Inflammatory macrophage treated with lipopolysaccharide for 4 hours (primary cell): ENCODE data around the gene TMEM178B.
"Not testable (repeated sequence)": the region's sequence is repeated elsewhere in the genome, so short reads cannot be mapped to it uniquely, and the experiment has no call there.

Source experiments
- DNase-seq: peaks from one replicate; pipeline ENCODE4 v3.0.0-alpha.2; 2020

Gene TMEM178B

DNA sequence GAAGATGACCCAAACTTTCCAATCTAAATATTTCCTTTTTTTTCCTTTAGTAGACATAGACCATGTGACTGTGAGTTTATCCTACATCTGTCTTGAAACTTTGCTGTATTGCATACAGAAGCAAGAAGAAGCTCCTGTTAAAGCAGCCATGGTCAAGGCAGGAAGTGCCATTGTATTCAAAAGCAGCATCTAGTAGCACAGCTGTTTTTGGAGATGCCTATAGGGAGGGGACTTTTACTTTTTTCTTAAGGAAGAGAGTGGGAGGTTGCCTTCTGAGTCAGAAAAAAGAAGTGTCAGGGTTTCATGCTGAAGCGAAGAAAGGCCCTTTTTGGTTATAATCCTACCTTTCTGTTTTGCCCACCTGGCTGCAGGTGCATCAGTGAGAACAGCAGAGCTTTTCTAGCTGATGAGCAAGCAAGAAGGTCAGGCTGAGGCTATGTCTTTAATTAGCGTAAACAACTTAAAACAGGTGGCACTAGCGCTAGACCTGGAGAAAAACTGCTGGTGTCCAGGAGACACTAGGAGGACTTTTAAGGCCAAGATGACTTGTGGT, 243.2 kb downstream of the TMEM178B start:
- DNase-seq = no peak

DNA sequence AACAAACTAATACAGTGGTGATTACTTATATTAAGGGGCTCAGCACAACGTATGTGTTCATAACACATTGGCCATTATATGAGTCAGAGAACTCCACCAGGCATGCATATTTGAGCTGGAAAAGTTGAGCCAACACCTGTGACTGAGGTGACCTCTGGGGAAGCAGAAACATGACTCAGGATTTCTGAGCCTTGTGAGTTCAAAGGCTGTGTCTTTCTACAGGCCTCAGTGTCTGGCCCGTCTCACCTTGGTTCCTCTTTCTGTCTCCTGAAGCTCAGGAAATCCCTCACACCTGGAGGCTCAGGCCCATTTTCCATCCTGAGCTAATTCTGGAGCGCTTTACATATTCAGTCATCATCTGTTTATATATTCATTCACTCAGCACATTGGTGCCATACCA, 246.4 kb downstream of the TMEM178B start:
- DNase-seq = no peak

DNA sequence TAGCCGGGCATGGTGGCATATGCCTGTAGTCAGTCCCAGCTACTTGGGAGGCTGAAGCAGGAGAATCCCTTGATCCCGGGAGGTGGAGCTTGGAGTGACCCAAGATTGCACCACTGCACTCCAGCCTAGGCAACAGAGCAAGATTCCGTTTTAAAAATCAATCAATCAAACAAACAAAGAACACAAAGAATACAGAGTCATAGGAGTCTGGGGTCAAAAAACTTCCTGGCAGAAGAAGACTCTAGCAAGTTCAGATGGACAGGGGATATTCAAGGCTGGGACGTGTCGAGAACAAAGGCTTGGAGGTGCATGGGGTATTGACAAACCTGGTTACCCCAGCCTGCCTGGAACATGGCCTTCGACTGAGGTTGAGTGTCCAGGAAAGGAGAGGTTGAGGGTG, 248.5 kb downstream of the TMEM178B start:
- no peak for DNase-seq

DNA sequence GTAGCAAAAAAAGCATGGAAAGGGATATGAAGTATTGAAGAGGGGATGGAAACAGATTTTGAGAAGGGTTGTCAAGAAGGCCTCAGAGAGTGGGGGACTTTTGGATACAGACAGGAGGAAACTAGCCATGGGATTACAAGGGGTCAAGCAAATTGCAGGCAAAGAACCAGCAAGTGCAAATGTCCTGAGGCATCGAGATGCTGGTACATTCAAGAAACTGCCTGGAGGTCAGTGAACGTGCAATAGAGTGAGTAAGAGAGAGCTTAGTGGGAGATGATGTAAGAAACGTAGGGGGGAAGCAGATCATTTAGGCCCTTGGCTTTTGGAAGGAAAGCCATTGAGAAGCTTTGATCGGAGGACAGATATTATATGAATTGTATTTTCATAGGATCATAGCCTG, 250.0 kb downstream of the TMEM178B start:
- DNase-seq = no peak

DNA sequence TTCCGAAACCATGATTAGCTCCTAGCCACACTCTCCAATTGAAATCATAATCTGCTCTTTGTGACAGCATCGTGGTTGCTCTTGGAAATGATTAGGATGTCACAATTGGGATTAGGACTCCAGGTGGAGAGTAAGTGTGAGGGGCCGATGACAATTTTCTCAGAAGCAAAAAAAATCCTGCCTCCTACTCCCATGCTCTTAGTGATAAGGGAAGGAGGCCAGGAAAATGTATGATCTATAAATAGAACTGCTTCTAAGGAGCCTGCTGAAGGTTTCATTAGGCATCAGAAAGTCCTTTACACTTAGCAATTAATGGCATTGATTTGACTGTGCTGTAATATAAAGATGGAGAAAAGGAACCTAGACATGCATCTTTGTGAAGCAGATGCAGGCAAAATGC, 251.0 kb downstream of the TMEM178B start:
- no peak for DNase-seq

DNA sequence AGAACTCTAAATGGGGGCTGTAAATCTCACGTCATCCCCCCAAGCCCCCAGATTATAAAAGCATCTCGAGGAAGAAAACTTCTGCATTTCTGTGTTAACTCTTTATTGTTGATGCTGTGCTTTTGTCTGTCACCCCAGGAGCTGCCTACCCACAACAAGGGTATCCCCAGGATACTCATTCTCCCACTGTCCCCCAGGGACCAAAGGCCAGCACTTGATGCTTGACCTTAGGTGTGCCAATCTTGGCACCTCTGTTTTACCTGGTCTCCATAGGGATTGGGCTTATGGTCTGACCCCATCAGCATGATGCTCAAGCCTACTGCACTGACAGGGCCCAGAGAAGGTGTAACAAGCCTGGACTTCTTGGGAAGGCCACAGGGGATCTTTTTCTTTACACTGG, 251.4 kb downstream of the TMEM178B start:
- DNase-seq = no peak

DNA sequence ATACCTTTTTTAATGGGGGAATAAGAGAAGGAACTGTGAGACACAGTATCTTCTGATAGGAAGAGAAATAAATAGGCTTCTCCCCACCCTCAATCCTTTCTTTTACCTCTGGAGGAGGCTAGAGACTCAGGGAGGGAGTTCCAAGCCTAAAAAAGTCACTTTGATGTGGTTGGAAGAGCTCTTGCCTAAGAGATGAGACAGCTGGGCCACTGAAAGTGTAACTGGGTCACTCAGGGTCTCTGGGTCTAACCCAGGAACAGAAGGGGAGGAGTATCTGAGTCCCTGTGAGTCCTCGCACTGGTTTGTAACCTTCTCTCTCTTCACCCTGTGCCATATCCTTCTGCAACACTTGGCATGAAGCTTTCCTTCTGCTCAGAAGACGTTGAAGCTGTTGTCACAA, 254.4 kb downstream of the TMEM178B start:
- DNase-seq = no peak

DNA sequence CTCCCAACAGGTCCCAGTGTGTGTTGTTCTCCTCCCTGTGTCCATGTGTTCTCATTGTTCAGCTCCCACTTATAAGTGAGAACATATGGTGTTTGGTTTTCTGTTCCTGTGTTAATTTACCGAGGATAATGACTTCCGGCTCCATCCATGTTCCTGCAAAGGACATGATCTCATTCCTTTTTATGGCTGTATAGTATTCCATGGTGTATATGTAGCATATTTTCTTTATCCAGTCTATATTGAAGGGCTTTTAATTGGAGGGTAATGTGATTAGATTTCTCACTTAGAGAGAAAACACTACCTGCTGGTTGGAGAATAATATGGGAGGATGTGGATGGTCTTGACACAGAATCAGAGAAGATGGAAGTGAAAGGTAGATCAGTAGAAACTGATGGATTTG, 256.4 kb downstream of the TMEM178B start:
- not testable (repeated sequence) for DNase-seq

DNA sequence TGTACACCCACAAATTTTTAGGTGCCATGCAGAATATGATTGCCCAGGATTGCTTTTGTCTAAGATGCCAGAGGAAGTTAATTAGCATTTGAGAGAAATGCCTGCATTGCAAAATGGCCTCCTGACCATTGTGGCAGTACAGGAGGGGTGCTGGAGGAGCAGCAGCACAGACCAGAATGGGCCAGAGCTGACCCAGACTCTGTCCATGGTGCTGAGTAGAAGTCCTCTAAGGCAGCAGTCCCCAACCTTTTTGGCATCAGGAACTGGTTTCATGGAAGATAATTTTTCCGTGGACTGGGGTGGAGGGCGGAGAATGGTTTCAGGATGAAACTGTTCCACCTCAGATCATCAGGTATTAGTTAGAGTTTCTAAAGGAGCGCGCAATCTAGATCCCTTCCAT, 259.6 kb downstream of the TMEM178B start:
- no peak for DNase-seq

DNA sequence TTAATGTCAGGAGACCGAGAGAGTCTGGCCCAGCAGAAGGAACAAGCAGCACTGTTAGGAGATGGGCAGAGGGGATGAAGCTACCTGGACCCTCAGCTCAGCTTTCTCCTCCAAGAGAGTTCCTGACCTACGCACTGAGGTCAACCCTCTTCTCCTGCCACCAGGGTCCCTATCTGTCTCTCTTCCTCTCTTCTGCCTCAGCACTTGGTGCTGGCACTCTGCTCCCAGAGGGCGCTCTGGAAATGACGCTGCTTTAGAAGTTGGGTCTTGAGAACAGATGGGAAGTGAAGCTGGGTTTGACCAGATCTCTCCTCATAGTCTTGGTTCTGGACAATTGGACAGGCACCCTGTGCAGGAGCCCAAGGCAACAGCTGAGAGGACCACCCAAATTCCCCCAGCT, 261.3 kb downstream of the TMEM178B start:
- DNase-seq = no peak

DNA sequence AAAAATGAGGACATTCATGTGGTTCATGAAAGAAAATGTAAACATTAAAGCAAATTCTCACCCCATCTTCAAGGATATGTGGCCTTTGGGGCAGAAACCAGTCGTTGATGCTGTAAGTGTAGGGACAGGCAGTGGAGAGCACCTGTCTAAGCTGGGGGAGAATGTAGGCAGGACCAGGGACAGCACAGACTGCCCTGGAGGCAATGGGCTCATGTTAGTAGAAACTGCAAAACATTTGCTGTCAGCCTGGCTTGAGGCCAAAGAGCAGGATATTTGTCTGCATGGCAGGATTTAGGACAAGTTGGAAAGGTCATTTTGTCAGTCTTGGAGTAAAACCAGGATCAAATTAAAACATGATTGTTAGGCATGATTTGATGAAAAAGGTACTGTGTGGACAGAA, 265.7 kb downstream of the TMEM178B start:
- no peak for DNase-seq

DNA sequence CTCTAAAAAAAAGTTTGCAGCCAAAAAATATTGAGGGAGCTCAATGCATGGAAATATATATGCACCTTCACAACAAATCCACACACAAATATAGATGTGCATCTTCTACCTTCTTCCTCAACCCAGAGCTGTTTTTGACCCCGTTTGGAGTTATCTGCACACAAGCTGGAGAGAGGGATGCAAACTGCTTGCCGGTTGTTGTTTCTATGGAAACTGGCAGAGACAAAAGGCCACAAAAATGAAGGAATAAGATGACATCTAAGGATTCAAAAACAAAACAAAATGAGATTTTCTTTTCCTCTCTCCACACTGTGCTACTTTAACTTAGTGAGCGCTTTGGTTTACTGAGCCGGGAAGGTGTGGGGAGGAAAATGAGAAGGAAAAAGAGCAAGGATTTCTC, 267.1 kb downstream of the TMEM178B start:
- no peak for DNase-seq

DNA sequence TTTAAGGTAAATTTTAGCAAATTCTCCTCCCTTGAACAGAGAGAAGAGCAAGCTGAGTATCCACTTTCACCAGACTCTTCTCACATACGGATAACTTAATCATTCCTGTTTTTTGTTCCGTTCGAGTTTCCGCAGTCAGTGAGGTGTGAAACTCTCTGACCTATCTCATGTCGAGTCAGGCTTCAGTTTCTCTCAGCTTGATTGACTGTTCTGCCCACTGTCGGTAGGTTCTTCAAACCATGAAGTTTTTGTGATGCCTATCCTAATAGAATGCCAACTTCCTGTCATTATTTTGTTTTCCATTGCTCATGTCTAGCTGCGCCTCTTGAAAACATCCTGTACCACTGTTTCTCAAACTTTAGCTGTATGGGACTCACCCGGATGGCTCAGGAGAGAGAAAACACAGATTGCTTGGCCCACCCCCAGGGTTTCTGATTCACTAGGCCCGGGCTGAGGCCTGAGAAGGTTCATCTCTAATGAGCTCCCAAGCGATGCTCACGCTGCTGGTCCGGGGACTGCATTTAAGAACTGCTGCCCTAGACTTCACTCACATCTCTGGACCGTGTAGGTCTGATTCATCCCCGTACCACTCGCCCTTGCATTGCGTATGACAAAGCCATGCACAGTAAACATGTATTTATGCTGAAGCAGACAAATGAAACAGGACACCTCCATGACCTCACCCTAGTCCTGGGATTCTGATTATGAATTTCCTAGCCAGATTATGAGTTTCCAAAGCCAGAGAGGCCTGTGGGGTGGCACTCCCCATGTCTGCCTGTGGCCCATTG, 269.0 kb downstream of the TMEM178B start:
- no peak for DNase-seq

DNA sequence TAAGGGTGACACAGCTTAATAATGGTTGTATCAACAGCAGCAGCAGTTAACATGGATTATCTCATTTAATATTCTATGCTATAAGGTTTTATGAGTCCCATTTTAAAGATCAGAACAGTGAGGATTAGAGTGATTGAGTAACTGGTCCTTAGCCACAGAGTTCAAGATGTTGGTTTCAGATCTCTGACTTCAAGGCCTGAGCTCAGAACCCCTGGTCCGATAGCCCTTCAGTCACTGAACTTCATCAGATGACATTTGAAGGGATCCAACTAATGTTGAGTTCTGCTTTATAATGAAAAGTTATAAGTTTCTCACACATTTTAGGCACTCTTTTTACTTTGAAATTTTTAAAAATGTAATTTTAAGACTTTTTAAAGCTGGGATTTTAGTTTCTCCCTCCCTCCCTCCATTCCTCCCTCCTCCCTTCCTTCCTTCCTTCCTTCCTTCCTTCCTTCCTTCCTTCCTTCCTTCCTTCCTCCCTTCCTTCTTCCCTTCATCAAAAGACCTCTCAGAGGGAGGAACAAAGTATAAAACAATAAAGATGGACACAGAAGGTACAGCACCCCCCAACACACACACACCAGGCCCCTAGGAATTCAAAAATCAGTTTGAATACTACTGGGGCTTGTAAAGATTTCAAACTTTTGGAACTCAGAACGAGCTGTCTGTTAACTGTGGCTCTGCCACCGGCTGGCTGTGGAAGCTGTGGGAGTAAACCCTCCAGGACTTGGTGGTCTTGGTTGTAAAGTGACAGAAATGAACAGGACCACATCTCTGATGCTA, 270.5 kb downstream of the TMEM178B start:
- no peak for DNase-seq

DNA sequence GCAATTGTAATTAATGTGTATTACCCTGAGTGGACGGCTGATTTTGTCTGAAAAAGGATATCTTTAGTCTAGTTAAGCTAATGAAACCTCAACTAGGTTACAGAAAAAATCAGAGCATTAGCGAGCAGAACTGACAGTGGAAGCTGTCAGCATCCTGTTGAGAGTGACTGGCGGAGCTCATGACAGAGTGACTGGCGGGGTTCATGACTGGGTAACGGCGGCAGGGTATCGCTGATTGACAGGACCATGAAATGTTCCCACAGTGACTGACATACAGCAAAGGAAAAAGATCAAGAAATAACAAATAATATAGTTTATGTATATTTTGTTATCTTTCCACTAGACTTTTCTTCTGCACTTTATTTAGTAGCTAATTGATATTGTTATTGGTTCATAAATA, 274.9 kb downstream of the TMEM178B start:
- DNase-seq = no peak

DNA sequence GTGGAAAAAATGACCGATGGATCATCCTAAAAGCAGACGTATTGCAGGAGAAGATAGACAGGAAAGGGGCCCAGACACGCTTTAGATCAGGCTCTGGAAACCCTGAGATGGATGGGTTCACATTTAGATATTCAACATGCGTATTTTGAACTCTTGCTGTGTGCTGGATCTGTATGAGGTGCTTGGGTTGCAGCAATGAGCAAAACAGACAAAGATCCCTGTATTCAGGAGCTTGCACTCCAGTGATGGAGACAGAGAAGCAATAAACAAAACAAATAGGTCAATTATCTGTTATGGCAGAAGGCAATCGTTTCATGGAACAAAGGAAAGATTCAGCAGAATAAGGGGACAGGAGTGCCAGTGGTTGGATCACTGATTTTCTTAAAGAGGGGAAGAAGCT, 275.5 kb downstream of the TMEM178B start:
- DNase-seq = no peak

DNA sequence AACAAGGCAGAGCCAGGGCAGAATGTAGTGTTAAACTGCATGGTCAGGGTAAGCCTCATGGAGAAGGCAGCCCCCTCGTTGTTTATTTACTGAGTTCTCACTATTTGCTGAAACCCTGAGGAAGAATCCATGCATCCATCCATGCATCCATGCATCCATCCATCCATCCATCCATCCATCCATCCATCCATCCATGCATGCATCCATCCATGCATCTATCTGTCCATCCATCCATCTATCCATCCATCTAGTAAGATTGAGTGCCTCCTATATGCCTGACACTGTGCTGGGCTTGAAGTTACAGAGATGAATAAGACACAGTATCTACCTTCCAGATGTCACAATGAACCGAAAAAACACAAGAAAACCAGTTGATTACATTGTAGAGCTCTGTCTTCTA, 275.9 kb downstream of the TMEM178B start:
- no peak for DNase-seq

DNA sequence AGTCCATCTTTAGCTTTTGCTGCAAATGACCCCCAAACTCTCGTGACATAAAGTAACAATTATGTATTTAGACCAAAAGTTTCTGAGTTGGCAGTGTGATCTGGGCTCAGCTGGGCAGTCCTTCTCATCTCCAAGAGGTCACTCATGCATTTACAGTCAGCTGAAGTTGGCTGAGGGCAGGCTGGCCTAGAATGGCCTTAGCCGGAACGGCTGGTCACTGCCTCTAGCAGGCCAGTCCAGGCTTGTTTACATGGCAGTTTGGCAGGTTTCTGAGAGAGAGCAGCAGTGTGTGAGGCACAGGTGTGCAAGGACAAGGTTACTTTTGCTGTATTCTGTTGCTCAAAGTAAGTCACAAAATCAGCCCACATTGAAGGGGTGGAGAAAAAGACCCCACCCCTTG, 277.3 kb downstream of the TMEM178B start:
- no peak for DNase-seq

DNA sequence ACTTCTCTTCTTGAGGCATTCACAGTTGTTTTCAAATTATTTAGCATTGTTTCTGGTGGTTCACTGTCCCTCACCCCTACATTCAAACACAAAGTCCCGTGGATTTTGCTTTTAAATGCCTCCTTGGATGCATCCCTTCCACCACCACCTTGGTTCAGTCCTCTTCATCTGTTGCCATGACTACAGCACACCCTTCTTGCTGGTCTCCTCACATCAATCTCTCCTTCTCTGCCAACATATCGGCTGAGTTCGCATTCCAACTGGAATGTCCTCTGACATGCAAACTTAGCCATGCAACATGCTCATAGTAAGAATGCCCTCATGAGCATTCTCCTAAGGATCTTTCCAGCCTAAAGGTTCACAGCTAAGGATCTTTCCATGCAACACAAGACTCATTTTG, 279.1 kb downstream of the TMEM178B start:
- no peak for DNase-seq

DNA sequence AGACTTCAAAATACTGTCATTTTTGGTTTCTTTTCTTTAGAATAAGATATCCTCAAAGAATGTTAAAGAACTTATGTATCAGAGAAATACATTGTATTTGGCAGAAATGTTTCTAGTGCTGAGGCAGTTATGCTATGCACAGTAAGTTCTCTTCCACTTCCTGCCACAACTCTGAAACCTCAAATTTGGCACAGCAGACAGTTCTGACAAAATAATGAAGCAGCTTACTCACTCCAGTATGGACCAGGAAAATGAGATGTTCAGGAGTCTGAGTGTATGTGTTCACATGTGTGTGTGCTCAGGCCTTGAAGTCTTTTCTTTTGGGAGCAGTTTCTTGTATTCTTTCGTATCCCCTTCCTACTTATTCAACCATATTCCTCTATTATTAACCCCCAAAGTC, 280.4 kb downstream of the TMEM178B start:
- DNase-seq = no peak

DNA sequence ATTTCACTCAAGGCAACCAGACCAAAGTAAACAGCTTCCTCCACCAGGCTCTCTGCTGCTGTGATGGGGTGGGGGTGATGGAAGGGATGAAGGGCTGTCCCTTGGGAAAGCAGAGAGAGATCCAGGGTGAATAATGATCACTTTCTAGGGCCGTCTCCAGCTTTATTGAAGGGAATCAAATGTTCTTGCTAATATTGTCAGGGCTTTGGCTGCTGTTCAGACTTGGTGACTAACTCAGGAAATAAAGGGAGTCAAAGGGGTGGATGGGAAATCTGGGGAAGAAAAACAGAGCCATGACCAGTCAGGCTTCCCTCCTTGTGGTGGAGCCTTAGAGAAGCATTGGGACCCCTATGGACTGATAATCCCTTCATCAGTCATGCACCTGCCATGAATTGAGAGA, 281.2 kb downstream of the TMEM178B start:
- no peak for DNase-seq

DNA sequence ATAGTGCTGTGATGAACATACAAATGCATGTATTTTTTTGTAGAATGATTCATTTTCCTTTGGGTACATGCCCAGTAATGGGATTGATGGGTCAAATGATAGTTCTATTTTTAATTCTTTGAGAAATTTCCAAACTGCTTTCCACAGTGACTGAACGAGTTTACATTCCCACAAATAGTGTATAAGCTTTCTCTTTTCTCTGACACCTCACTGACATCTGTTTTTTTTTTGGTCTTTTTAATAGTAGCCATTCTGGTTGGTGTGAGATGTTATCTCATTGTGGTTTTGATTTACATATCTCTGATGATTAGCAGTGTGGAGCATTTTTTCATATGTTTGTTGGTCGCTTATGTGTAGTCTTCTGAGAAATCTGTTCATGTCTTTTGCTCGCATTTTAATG, 282.3 kb downstream of the TMEM178B start:
- DNase-seq = no peak

DNA sequence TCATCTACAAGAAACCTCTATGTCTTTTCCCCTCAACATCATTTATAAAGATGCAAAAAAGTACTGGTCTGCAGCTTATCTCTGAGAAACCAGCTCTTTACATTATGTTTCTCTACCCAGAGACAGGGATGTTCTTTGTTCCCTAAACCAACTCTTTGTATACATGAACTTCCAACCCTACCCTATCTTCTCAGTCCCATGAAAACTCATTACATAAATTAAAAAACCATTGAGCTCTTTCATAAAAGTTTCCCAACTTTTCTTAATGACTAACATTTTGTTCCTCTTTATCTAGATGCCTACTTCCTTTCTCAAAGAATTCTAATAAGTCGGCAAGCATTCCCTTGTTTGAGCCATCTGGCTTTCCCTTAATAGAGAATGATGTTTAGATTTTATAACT, 284.5 kb downstream of the TMEM178B start:
- no peak for DNase-seq

DNA sequence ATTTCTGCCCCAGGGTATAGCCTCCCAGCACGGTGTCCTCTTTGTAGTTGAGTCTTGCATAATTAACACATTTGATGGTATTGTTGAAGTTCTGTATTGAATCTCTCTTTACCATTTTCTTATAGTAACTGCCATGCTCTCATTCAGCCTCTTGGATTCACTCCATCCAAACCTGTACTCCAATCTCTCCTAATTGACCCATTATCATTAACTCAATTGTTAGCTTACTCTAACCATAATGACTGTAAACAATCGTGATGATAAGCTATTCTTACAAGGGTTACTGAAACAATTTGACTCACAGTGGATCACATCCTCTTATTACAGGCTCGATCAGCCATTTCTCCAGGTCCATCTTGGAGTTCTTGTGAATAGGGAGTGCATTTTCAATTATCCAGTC, 285.4 kb downstream of the TMEM178B start:
- no peak for DNase-seq
